DMS153 (cell line): ENCODE results near the gene ZP2.
"Not testable (repeated sequence)": the region's sequence is repeated elsewhere in the genome, so short reads cannot be mapped to it uniquely, and the experiment has no call there.

ENCODE experiments used
- DNase-seq: peaks from one replicate; lab custom pipeline; 2025; lab: John Stamatoyannopoulos, UW

Gene ZP2

DNA sequence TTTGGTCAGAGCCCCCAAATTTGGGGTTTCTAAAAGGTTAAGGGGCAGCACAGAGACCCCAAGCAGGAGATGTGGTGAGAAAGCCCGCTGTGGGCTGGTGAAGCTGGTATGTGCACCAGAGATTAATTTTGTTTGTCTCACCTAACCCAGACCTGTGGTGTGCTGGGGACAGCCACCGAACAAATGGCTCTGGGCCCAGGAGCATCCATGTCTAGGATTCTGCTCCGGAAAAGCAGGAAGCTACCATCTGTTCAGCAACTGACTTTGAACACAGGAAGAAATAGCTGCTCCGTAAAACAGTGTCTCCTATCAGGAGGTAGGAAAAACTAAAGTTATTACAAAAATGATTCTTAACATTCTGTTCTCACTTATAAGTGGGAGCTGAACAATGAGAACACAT, 2.7 kb upstream of the ZP2 start:
- DNase-seq: no peak

DNA sequence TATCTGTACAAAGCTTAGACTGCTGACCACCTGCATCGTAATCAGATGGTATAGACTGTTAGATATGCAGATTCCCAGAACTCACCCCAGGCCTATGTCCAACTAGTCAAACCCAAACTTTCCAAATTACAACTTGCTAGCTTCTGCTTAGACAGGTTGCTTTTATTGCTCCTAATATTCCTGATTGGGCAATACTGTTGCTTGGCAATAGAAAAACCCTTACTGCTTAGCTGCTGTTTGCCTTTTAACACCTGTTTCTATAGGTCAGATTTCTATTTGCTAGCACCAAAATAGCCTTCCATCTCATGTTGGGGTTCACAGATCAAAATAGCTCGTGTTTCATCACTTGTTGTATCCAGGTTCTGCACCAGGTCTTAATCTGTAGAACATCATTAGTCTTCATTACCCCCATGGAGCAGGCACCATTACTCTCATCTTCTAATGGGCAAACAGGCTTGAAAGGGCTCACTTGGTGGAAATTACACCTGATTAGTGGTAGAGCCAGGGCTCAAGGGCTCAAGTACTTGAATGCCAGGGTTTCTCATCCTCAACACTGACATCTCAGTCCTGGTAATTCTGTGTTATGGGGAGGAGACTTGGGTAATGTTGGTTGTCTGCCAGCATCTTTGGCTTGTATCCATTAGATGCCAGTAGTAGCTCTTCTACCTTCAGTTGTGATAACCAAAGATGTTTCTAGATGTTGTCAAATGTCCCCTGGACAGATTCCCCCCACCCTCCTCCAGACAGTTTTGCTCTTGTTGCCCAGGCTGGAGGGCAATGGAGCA, 2.7 kb downstream of the ZP2 start:
- DNase-seq: no peak

DNA sequence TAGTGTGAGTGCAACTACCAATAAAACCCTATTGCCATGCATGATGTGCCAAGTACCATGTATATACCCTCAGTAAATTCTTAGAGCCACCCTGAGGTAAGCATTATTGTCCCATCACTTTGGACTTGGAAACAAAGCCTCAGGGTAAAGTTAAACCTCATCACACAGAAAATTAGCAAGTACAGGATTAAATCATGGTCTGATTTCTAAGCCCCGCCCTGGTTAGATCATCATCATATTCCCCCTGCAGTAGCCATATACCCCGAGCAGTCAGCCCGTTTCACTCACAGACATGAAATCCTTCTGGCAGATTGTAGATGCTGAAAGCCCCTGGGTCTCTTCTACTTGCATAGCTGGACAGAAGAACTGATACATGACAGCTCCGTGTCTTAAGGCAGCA, 4.8 kb downstream of the ZP2 start:
- DNase-seq: no peak

DNA sequence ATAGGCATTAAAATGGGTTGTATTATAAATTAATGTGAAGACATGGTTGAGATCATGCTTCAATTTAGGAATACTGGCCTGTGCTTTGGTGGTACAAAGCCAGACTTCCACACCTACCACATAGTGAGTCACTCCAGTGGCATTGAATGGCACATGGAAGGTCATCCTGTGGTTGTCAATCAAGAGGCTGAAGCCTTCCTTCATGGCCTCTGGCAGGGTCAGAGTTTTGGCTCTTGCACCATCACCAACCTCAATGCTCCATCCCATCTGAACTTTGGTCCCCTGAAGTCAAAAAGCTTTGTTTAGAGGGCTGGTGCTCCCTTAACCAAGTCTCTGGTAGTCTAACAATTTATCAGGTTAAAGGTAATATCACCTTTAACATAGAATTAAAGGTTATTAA, 6.1 kb downstream of the ZP2 start:
- no peak for DNase-seq

DNA sequence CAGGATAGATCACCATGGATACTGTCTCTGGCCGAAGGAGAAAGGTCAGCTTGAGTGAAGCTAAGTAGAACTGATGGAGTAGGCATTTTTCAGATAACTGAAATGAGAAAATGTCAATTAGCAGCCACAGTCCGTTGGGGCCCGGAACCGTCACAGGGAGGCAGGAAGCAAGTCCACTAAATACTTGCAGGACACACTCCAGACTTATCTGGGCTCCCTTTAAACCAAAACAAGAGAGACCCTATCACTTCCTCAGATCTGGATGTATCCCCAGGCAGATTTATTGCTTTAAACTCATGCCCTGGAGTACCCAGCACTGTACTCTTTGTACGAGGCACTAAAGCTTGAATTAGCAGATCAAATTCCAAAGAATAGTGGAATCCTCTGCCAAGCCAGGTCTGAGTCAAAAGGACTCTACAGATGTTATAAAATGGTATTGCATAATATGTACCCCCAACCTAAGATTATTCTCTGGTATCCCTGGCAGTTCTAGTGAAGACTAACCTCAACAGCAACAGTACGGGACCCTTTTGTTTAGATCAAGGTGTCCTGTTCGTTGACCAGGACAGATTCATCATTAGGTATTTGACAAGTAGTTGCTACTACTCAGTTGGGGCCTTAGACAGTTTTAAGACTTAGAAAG, 8.1 kb downstream of the ZP2 start:
- DNase-seq: no peak

DNA sequence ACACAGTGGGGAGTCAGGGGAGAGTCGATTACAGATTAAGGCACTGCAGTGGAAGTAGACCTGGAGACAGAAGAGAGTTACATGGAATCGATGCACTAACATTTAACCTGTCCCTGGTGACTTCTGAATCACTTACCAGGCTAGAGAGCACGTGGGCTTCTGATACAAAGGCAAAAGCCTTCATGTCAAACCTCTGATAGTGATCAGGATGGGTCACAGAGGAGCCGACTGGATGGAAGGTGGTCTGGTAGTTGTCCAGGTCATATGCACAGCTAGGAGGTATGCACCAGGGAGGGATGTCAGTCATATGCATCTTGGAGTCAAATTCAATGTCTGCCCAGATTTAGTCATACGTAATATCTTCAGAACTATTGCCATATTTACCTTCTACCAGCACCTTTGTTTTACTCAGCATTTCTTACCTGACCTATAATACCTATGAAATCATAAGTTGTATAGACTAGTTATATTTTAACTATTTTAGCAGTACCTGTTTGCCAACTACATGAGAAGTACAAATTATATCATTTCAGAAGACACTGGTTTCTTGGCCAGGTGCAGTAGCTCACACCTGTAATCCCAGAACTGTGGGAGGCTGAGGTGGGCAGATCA, 11.7 kb downstream of the ZP2 start:
- DNase-seq: no peak

DNA sequence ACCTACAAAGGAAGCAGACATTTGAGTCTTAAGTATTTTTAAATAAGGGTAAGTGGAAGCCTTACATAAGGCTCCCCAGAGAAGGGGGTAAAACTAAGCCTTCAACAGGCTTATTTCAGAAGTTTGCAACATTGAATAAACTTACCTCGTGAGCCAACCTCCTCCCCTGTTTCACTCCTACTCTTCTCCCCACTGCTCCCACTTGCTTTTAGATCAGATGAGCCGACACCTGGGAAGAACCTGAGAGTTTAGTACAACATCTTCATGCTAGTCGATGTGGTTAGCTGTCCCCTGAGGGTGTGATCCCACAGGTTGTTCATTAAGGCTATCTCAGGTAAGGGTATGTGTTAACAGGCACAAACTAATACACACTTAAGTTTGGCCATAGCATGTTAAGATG, 13.8 kb downstream of the ZP2 start:
- DNase-seq: no peak

DNA sequence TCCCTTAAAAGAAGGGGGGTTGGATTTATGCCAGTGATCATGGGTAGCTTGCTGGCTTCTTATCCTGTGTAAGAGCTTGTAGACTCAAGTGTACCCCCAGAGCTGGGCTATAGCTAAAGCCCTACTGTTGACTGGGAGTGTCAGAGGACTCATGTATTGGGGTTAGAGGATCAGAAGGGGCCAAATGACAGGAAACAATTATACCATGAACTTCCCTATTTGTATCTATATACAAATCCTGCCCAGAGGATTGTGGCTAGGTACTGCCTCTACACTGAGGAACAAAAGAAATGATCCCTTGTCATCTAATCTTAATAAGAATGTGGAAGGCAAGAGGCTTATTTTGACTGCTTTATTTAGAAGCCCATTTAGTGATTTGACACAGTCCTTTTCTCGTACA, 14.3 kb downstream of the ZP2 start:
- DNase-seq: no peak

DNA sequence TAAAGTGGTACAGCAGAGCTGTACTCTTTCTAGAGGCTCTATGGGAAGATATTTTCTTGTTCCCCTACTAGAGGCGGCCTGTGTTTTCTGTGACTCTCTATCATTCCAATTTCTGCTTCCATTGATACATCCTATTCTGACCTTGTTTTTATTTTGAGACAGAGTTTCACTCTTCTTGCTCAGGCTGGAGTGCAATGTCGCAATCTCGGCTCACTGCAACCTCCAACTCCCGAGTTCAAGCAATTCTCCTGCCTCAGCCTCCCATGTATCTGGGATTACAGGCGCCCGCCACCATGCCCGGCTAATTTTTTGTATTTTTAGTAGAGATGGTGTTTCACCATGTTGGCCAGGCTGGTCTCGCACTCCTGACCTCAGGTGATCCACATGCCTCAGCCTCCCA, 16.0 kb downstream of the ZP2 start:
- not testable (repeated sequence) for DNase-seq

DNA sequence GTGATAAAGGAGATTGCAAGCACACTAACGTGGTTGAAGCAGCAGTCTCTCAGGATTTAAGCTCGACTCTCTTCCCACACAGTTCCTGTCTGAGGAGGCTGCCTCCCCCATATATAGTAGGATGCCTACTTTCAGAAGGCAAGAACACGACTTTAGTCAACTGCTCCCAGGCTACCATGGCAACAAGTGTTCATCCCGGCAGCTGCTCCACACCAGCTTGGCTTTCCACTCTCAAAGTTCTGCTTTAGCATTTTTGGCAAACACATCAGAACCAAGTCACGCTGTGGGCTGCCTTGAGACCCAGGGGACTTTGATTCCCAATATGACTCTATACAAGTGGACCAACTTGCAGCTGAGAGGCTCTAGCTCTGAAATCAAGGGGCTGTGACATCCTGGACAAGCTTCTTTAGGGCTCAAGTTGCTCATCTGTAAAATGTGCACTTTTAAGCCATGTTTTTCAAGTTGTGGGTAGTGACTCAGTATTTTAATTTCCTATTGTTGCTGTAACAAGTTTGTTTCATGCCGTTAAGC, 16.5 kb downstream of the ZP2 start:
- DNase-seq: no peak

DNA sequence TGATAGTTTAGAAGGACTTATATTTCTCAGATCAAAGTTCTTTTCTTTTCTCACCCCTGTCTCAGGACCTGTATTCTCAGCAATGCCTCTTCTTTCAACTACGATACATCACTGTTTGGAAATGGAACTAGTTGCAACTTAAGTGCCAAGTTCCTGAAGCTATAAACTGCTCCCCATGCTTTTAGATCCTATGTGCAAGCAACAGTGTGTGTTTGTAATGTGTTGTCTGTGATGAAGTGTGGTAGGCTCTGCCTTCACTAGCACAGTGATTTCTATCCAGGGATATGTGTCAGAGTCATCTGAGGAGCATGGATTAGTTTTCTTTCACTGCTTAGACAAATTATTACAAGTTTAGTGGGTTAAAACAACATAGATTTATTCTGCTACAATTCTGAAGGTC, 18.4 kb downstream of the ZP2 start:
- DNase-seq: no peak

DNA sequence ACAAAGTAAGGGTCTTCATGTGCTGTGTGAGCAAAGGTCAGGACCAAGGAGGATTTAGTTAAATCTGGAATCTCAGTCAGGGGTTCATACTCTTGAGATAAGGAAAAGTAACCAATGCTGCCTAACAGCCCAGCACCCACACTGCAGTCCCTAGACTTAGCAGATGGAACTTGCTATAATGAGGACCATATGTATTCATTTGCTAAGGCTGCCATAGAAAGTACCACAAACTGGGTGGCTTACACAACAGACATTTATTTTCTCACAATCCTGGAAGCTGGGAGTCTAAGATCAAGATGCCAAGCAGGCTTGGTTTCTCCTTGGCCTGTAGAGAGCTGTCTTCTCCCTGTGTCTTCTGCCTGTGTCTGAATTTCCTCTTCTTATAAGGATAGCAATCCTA, 20.8 kb downstream of the ZP2 start:
- DNase-seq: no peak

DNA sequence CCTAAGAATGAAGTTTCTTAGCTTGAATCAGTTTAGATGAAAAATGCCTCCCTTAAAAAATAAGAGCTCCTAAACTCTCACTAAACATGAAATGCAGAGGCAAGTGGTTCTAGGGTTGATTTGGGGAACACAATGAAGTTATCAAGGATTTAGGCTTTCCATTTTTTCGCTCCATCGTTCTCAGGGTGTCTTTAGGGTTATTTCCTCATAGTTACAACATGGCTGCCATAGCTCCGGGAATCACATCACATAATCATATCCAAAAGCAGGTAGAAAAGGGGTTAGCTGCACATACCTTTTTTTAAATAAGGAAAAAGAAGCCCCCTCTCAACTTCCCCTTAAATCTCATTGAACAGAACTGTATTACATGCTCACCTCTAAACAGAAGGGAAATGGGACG, 21.4 kb downstream of the ZP2 start:
- DNase-seq: no peak

DNA sequence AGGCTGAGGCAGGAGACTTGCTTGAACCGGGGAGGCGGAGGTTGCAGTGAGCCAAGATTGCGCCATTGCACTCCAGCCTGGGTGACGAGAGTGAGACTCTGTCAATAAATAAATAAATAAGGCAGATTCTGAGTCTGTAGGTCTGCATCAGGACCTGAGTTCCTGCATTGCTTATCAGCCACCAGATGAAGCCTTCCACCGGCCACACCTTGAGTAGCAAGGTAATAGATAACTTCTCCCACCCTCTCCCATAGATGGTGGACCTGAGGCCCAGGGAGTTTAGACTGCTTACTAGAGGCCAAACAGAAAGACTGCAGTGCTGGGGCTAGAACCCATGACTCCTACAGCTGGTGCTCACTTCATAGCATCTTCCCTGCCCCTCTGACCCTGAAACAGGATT, 22.1 kb downstream of the ZP2 start:
- no peak for DNase-seq

DNA sequence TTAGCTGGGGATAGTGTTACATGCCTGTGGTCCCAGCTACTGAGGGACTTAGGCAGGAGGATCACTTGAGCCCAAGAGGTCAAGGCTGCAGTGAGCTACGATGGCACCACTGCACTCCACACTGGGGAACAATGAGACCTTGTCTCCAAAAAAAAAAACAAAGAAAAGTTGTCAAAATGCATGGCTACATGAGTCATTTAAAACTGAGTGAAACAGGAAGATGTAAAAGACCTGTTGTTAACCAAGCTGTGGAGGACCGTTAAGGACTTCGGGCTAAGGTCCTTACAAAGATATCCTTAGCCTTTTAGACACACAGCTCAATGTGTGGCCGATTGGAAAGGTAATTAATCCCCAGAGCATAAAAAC, 25.1 kb downstream of the ZP2 start:
- DNase-seq: no peak

DNA sequence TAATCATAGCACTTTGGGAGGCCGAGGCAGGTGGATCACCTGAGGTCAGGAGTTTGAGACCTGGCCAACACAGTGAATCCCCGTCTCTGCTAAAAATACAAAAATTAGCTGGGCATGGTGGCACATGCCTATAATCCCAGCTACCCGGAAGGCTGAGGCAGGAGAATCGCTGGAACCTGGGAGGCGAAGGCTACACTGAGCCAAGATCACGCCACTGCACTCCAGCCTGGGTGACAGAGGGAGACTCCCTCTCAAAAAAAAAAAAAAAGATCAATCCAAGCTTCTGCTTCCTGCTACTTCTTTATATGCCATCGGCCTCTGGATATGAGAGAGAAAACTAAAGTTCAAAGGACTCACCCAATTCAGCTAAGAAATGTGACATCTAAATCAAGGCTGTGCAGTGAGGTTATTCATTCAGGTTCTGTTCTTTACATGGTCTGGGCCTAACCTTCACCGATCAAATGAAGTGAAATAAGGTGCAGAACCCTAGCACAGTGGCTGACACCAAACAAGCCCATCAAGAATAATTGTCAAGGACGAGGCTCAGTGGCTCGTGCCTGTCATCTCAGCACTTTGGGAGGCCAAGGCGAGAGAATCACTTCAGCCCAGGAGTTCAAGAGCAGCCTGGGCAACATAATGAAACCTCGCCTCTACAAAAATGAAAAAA, 25.6 kb downstream of the ZP2 start:
- DNase-seq: no peak

DNA sequence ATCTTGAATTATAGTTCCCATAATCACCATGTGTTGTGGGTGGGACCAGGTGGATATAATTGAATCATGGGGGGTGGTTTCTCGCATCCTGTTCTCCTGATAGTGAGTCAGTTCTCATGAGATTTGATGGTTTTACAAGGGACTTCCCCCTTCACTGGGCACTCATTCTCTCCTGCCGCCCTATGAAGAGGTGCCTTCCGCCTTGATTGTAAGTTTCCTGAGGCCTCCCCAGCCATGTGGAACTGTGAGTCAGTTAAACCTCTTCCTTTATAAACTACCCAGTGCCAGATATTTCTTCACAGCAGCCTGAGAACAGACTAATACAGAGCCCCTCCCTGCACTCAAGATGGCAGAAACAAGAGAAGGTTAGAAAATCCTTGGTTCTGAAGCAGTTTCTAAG, 26.5 kb downstream of the ZP2 start:
- no peak for DNase-seq

DNA sequence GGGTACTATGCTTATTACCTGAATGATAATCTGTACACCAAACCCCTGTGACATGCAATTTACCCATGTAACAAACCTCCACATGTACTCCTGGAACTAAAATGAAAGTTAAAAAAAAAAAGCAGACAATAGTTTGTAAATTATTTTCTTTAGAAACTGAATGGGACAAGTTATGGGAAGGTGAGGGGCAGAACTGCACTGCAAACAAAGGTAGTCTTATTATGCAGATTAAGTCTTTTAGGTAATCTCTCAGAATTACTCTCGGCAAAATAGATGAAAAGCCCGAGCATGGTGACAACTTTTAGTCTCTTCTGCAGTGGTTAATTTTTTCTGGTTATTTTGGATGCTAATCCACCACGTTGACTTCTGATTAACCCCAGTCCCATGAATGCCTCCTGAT, 27.4 kb downstream of the ZP2 start:
- DNase-seq: no peak

DNA sequence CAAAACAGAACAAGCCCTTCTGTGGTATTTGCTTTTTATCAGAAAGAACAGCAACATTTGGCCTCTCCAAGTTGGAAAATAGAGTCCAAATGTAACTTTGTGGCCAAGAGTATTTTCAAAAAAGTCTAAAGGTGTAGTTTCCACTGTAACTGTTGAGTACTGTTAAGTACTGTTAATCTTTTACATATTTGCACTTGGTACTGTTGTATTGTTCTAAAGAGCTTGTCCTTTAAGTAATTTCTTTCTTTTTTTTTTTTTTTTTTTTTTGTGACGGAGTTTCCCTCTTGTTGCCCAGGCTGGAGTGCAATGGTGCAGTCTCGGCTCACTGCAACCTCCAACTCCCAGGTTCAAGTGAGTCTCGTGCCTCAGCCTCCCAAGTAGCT, 31.4 kb downstream of the ZP2 start:
- DNase-seq: no peak

DNA sequence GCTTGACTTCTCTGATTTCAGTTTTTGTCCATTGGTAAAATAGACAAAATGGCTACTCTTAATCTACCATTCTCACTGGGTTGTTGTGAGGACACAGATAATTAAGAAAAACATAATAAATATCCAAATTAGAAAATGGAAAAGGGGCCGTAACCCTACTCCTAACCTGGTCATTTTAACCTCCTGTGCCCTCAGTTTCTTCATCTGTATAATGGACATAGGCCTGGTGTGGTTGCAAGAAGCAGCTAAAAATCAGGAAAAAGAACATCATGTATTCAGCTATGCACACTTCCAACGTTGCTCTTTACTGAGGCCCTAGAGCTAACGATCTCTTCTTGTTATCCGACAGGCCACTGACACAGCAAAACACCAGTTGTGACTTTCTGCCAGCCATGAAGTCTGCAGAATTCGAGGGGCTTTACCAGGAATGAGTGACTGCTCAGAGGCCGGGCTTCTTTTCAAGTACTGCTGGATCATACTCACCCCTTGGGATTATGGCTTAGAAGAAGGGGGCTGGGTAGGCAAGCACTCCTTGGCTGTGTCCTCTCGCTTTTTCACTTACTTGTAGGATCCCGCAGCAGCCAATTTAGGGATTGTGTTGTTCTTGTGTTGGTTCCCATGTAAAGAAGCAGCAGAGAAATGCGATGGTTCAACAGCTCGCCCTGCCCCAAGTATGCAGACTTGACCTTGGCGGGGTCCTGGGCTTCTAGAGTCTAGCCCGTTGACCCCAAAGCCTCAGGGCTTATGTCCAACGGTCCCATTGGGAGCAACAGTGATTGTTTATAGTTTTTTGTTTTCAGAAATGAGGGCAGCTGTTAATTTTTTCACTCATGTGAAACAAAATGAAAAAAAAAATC, 32.0 kb downstream of the ZP2 start:
- no peak for DNase-seq

DNA sequence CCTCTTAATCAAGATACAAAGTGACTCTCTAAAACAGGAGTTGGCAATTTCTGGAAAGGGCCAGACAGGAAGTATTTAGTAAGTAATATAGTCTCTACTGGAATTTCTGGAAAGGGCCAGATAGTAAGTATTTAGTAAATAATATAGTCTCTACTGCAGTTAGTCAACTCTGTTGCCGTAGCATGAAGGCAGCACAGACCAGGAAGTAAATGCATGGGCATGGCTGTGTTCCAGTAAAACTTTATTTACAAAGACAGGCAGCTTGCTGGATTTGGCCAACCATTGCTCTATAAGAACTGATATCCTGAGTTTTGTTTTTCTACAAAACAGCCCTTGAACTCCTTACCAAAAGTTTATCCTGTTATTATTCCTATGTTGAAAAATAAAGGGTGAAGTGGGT, 36.0 kb downstream of the ZP2 start:
- DNase-seq: no peak

DNA sequence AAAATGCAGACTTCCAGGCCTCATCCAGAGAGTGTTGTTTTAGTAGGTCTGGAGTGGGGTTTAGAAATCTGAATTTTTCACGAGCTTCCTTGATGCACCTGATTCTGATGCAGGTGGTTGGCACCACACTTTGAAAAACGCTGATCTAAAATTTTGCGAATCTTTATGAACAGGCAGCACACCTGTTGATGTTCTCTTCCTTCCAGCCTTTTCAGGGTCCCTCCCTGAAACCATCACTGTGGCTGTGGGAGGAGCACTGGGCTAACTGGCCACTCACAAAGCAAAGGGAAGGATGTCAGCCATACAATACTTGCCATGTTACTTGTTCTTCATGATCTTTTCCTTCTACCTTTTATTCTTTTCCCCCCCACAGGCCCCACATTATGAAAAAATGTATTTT, 38.7 kb downstream of the ZP2 start:
- DNase-seq: no peak
